ENCODE data around the gene TH.

Gene TH

DNA sequence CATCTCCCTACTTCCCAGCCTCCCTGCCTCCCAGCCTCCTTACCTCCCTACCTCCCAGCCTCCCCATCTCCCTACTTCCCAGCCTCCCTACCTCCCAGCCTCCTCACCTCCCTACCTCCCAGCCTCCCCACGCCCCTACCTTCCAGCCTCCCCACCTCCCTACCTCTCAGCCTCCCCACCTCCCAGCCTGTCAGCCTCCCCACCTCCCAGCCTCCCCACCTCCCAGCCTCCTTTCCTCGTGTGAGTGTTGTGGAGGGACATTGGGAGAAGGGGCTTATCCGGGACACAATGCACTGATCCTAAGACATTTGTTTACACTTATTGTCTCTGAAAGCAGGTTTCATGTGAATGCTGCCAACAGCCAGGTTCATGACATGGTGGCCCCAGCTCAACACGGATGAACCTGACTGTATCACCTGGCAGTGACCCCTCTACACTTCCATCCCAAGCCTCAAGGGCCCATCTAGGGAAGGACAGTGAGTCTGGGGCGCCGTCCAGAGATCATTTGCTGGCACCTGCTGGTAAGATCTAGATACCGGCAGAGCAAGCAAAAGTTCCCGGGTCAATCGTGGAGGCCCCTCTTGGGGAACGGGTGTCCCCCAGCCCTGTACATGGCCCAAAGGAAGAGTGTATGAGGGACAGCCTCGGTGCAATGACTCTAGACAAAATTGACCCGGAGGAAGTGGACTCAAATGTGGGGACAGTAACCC lies 34.5 kb upstream of the TH start:
- Histone ChIP-seq H3K27me3 (no peaks in the 10 kb centered on the region), H3K36me3 (no peaks in the 10 kb centered on the region), H3K9me3 (no peaks in the 10 kb centered on the region), H3K4me1 (no peaks in the 10 kb centered on the region), H3K4me3 (ENCODE audit: low read depth, low read length) (no peak overlapping the region)
- DNase-seq = no peak
- TF ChIP-seq CTCF (IDR thresholded peaks at IDR 0.05; ENCODE audit: low read depth, low read length) = no peak

GRCh38 chr11:2205214-2205720 lies 33.7 kb upstream of the TH start:
- DNase-seq = no peak

DNA sequence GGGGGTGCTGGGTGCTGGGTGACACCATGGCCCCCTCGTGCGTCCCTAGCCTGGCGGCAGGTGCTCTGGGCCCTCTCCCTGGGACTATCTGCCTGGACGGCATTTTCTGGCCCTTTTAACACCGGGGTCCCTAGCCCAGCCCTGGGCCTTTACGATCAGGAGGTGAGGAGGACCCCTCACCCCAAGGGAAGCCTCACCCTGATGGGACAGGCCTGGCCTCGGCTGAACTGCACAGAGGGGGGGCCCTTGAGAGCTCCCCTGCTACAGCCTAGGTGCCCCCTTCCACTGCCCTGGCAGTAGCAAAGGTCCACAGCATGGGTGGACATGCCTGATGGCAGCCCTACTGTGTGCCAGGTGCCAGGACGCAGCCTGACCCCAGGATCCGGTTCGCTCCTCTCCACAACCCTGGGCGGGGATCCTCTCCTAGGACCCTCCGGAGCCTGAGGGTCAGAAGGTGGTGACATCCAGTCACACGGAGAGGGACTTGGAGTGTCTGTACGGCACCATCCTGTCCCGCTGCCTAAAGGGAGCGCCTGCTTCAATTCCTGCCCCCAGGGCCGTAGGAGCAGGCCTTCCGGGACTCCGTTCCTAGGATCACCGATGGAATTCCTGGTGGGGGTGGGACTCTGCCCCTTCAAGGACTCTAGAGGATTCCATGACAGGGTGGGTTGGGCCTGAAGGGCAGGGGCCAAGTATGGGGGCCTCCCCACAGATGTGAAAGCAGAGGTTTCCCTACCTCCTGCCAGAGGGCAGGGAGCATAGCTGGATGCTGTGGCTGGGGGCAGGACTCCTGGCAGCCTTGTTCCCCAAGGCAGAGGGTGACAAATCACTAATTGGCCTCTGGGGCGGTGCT lies 33.0 kb upstream of the TH start:
- Histone ChIP-seq H3K9me3 (no peaks in the 10 kb centered on the region), H3K4me1 (no peaks in the 10 kb centered on the region), H3K36me3 (no peaks in the 10 kb centered on the region), H3K27me3 (no peaks in the 10 kb centered on the region), H3K4me3 (ENCODE audit: low read depth, low read length) (no peak overlapping the region)
- no peak for TF ChIP-seq CTCF (IDR thresholded peaks at IDR 0.05; ENCODE audit: low read depth, low read length)
- no peak for DNase-seq

More at GRCh38 chr11:2205214-2205720, 33.7 kb upstream of the TH start:
- H3K27me3 ChIP-seq = no peaks in the 10 kb centered on the region
- no peak overlapping the region for H3K4me3 ChIP-seq (ENCODE audit: low read depth, low read length)
- no peak for TF ChIP-seq CTCF (IDR thresholded peaks at IDR 0.05; ENCODE audit: low read depth, low read length)
- no peaks in the 10 kb centered on the region for H3K4me1 ChIP-seq
- no peaks in the 10 kb centered on the region for H3K36me3 ChIP-seq
- H3K9me3 ChIP-seq = no peaks in the 10 kb centered on the region

- Histone ChIP-seq H3K4me1 (no peaks in the 10 kb centered on the region), H3K9me3 (no peaks in the 10 kb centered on the region), H3K36me3 (no peaks in the 10 kb centered on the region), H3K4me3 (ENCODE audit: low read depth, low read length) (no peak overlapping the region), H3K27me3 (no peaks in the 10 kb centered on the region)
- DNase-seq = no peak
- TF ChIP-seq CTCF (IDR thresholded peaks at IDR 0.05; ENCODE audit: low read depth, low read length) = no peak
These were observed 32.0 kb upstream of the TH start for GRCh38 chr11:2203440-2204259.

- no peak for TF ChIP-seq CTCF (IDR thresholded peaks at IDR 0.05; ENCODE audit: low read depth, low read length)
- DNase-seq = no peak
- Histone ChIP-seq H3K36me3 (no peaks in the 10 kb centered on the region), H3K27me3 (no peaks in the 10 kb centered on the region), H3K4me3 (ENCODE audit: low read depth, low read length) (no peak overlapping the region), H3K9me3 (no peaks in the 10 kb centered on the region), H3K4me1 (peaks cover 2% of the 10 kb centered on the region; the same call in 1 of the 2 replicates)
These were observed 31.4 kb upstream of the TH start for GRCh38 chr11:2202900-2203439.
